ENCODE results near the gene N4BP2. TPM values are rescaled to one million over a fixed set of nuclear protein-coding genes. Genes with fewer than 3 reads are reported as not detected.

N4BP2 gene
- total and polyA plus RNA-seq, 2 of the 8 experiments (the other 6 are each of a cell fraction or from before 2014, with no cell fraction given): 4.4 to 44.7 TPM

- Histone ChIP-seq H3K27ac (ENCODE audit: low read depth, low read length) (no peak overlapping the region), H3K79me1 (ENCODE audit: low read depth, low read length) (no peaks in the 10 kb centered on the region), H4K20me1 (replicated peaks in 1 of 2; ENCODE audit: control insufficient read depth in 1 of 2, insufficient read depth in 2 of 2, low read length in 2 of 2) (no peaks in the 10 kb centered on the region), H3K79me2 (ENCODE audit: control insufficient read depth in 1 of 2, insufficient read depth in 2 of 2, low read length in 2 of 2) (no peaks in the 10 kb centered on the region), H3K4me1 (replicated peaks in 1 of 4; ENCODE audit: control insufficient read depth in 3 of 4, insufficient read depth in 4 of 4, low read length in 3 of 4) (no peaks in the 10 kb centered on the region), H3K18ac (ENCODE audit: extremely low read depth, low read length) (no peak overlapping the region), H3K23ac (ENCODE audit: insufficient read length) (no peak overlapping the region), H3K27me3 (replicated peaks in 1 of 4; ENCODE audit: control insufficient read depth in 3 of 4, extremely low read depth in 1 of 4, insufficient read depth in 3 of 4, low read length in 3 of 4) (no peaks in the 10 kb centered on the region), H3K4me3 (ENCODE audit: extremely low read depth in 1 of 4, insufficient read depth in 2 of 4, low read depth in 3 of 4, low read length in 4 of 4) (no peak overlapping the region), H2AFZ (ENCODE audit: low read length) (no peak overlapping the region), H3K23me2 (ENCODE audit: low read depth, low read length) (no peaks in the 10 kb centered on the region), H4K5ac (ENCODE audit: insufficient read length, low read depth, low read length) (no peak overlapping the region), H3K56ac (replicated peaks; ENCODE audit: insufficient read length, low read depth, low read length) (no peak overlapping the region), H3K36me3 (ENCODE audit: control insufficient read depth in 2 of 4, insufficient read depth in 4 of 4, low read length in 3 of 4) (peaks cover 0 to 22% (median 0%) of the 10 kb centered on the region in 4 experiments; a peak in 3 of 8 replicates), H2BK20ac (ENCODE audit: low read length) (no peak overlapping the region), H2BK120ac (replicated peaks; ENCODE audit: low read depth, low read length) (no peak overlapping the region), H2AK5ac (ENCODE audit: low read depth, low read length) (no peak overlapping the region), H3K9me3 (ENCODE audit: insufficient read depth in 2 of 2, low read depth in 1 of 2, low read length in 1 of 2) (no peaks in the 10 kb centered on the region), H2BK12ac (ENCODE audit: low read depth, low read length) (no peak overlapping the region), H2BK15ac (ENCODE audit: low read length) (no peak overlapping the region), H3K9ac (replicated peaks in 1 of 4; ENCODE audit: extremely low read depth in 1 of 4, low read depth in 3 of 4, low read length in 3 of 4) (no peak overlapping the region), H4K91ac (replicated peaks; ENCODE audit: insufficient read length, low read length) (no peak overlapping the region), H3K14ac (ENCODE audit: insufficient read length) (no peak overlapping the region), H3K4me2 (ENCODE audit: insufficient read depth in 1 of 2, low read depth in 2 of 2, low read length in 2 of 2) (no peak overlapping the region), H4K8ac (ENCODE audit: extremely low read depth, insufficient read depth, low read length) (no peak overlapping the region), H2BK5ac (ENCODE audit: low read depth, low read length) (no peak overlapping the region), H3K4ac (replicated peaks; ENCODE audit: insufficient read length, low read depth, low read length) (no peak overlapping the region)
- POLR2A ChIA-PET (ENCODE audit: partially characterized antibody): interaction anchor here (0.7 kb wide), 1 partner anchor 18 kb away, joined by 3 read pairs; no protein-coding TSS in a partner anchor
- FAIRE-seq (no peak), DNase-seq (ENCODE audit: low read depth in 1 of 2, low spot score in 2 of 2) (no peak)
- WGBS, 2 experiments (ENCODE audit: extremely low coverage in 1 of 2, insufficient coverage in 1 of 2, insufficient read length in 1 of 2, insufficient replicate concordance in 2 of 2, low coverage in 1 of 2, low lambda C conversion rate in 2 of 2, missing lambda C conversion rate in 1 of 2): 95% methylated on average over 3 of the region's 3 CpGs; no CpG with 5 or more reads in 1 of the 2 experiments
- CTCF ChIA-PET (ENCODE audit: partially characterized antibody): no interaction called here
- TF ChIP-seq JUN (IDR thresholded peaks at IDR 0.05; ENCODE audit: low read depth, low read length) (no peak), EP300 (IDR thresholded peaks at IDR 0.05; ENCODE audit: borderline replicate concordance in 1 of 2, low read depth in 2 of 2, low read length in 2 of 2) (no peak), TBP (IDR thresholded peaks at IDR 0.05; ENCODE audit: low read depth, low read length) (no peak), CTCF (IDR thresholded peaks at IDR 0.05; ENCODE audit: control extremely low read depth in 1 of 3, insufficient read depth in 1 of 3, low read depth in 1 of 3, low read length in 3 of 3) (no peak), GABPA (IDR thresholded peaks at IDR 0.05; ENCODE audit: borderline replicate concordance, insufficient read depth, low read length) (no peak), ZNF274 (IDR thresholded peaks at IDR 0.05; ENCODE audit: borderline replicate concordance, extremely low read depth, low read length) (no peak), SRF (IDR thresholded peaks at IDR 0.05; ENCODE audit: low read depth, low read length) (no peak), TAF1 (IDR thresholded peaks at IDR 0.05; ENCODE audit: low read depth, low read length) (no peak), CHD1 (IDR thresholded peaks at IDR 0.05; ENCODE audit: low read depth, low read length) (no peak), CHD2 (IDR thresholded peaks at IDR 0.05; ENCODE audit: low read length) (no peak)
Observed at GRCh38 chr4:40112027-40112792, 55.6 kb downstream of the N4BP2 start.
